Stimulated activated naive CD8-positive, alpha-beta T cell treated with anti-CD3 and anti-CD28 coated beads, Interleukin-15, Interleukin-2, amounts not matched to agents 100 ng/mL and 50 ng/mL, for 24 hours (primary cell): ENCODE results near the gene BFSP1.

Source experiments
- H3K27ac Mint-ChIP-seq: one replicate; pipeline ENCODE4 v1.8.0; 2021; ENCODE audit warnings: mild to moderate bottlenecking, mixed read lengths
- H3K27me3 Mint-ChIP-seq: one replicate; pipeline ENCODE4 v1.8.0; 2021; ENCODE audit warnings: mixed read lengths
- H3K36me3 Mint-ChIP-seq: one replicate; pipeline ENCODE4 v1.8.0; 2021; ENCODE audit warnings: low read depth, mixed read lengths
- H3K4me1 Mint-ChIP-seq: one replicate; pipeline ENCODE4 v1.8.0; 2021; ENCODE audit warnings: low read depth, mixed read lengths
- H3K4me3 Mint-ChIP-seq: one replicate; pipeline ENCODE4 v1.8.0; 2021; ENCODE audit warnings: mild to moderate bottlenecking, mixed read lengths
- H3K9me3 Mint-ChIP-seq: one replicate; pipeline ENCODE4 v1.8.0; 2021; ENCODE audit warnings: mixed read lengths

BFSP1 gene

DNA sequence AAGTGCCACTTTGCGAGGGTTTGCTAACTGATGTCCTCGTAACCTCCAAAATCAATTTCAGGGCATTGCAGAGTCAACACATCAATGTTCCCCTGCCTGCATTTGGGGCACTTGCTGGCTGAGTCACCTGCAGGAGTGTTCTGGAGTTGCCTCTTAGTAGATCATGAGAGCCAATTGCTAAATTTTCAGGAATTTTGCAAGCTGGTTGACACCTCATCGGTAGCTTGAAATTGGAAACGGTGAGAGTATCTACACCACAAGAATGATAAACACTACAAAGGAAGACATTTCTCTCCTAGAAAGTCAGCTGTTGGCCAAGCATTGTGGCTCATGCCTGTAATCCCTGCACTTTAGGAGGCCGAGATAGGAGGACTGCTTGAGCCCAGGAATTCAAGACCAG lies 10.8 kb upstream of the BFSP1 start:
- no peak overlapping the region for H3K27ac Mint-ChIP-seq
- peaks cover 11% of the 10 kb centered on the region for H3K4me1 Mint-ChIP-seq
- H3K36me3 Mint-ChIP-seq, result no peaks in the 10 kb centered on the region
- H3K27me3 Mint-ChIP-seq, result peaks cover 25% of the 10 kb centered on the region
- no peaks in the 10 kb centered on the region for H3K9me3 Mint-ChIP-seq
- no peak overlapping the region for H3K4me3 Mint-ChIP-seq

DNA sequence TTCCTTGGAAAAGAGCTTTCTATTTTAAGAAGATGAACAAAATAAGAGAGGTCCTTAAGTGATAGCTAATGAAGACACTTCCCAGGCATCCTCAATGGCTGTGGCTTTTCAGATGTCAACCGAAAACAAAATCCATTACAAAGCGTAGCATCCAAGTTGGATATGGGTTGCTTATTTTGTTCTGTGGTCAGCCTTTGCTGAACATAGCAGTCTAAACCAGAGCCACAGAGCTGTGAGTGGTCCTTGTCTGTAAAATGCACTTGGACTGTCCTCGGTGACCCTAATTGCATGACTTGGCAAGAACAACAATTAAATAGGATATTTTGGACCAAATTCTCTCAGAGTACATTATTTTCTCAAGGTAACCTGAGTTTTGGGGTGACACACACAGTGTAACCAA lies 10.4 kb upstream of the BFSP1 start:
- Mint-ChIP-seq H3K4me3 (no peak overlapping the region), H3K27me3 (peaks cover 29% of the 10 kb centered on the region), H3K4me1 (peaks cover 15% of the 10 kb centered on the region), H3K36me3 (no peaks in the 10 kb centered on the region), H3K27ac (no peak overlapping the region), H3K9me3 (no peaks in the 10 kb centered on the region)

- no peaks in the 10 kb centered on the region for H3K36me3 Mint-ChIP-seq
- H3K27ac Mint-ChIP-seq, result no peak overlapping the region
- peaks cover 25% of the 10 kb centered on the region for H3K27me3 Mint-ChIP-seq
- peaks cover 18% of the 10 kb centered on the region for H3K4me1 Mint-ChIP-seq
- H3K9me3 Mint-ChIP-seq, result no peaks in the 10 kb centered on the region
- H3K4me3 Mint-ChIP-seq, result no peak overlapping the region
These were observed 7.5 kb upstream of the BFSP1 start for GRCh38 chr20:17538517-17539170.

- H3K27ac Mint-ChIP-seq, result no peak overlapping the region
- H3K27me3 Mint-ChIP-seq, result peaks cover 21% of the 10 kb centered on the region
- peaks cover 23% of the 10 kb centered on the region for H3K4me1 Mint-ChIP-seq
- H3K9me3 Mint-ChIP-seq, result no peaks in the 10 kb centered on the region
- H3K36me3 Mint-ChIP-seq, result no peaks in the 10 kb centered on the region
- no peak overlapping the region for H3K4me3 Mint-ChIP-seq
These were observed 6.8 kb upstream of the BFSP1 start for GRCh38 chr20:17537959-17538358.

- H3K4me3 Mint-ChIP-seq, result no peak overlapping the region
- H3K27me3 Mint-ChIP-seq, result peaks cover 20% of the 10 kb centered on the region
- no peaks in the 10 kb centered on the region for H3K36me3 Mint-ChIP-seq
- H3K27ac Mint-ChIP-seq, result peak overlapping the region; percentile 40
- H3K4me1 Mint-ChIP-seq, result peaks cover 23% of the 10 kb centered on the region
- no peaks in the 10 kb centered on the region for H3K9me3 Mint-ChIP-seq
These were observed 5.8 kb upstream of the BFSP1 start for GRCh38 chr20:17536944-17537444.

DNA sequence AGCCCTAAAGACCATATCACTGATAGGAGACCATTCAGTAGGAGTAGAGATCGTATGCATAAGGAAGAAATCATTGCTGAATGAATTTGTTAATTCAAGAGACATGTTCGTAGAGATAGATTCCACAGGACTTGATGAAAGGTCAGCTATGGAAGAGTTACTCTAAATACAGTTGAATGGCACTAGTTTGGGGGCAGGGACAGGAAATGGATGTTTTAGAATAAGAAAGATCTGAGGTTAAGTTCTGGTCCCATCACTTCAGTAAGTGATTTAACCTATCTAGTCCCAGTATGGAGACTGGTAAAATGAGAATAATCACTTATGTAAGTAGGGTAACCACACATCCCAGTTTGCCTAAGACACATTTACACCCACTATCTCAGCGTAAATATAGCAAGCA lies 2.9 kb upstream of the BFSP1 start:
- no peak overlapping the region for H3K4me3 Mint-ChIP-seq
- H3K9me3 Mint-ChIP-seq, result no peaks in the 10 kb centered on the region
- H3K27ac Mint-ChIP-seq, result no peak overlapping the region
- peaks cover 22% of the 10 kb centered on the region for H3K27me3 Mint-ChIP-seq
- H3K36me3 Mint-ChIP-seq, result no peaks in the 10 kb centered on the region
- H3K4me1 Mint-ChIP-seq, result peaks cover 36% of the 10 kb centered on the region

GRCh38 chr20:17533396-17533795 lies 2.2 kb upstream of the BFSP1 start:
- H3K36me3 Mint-ChIP-seq, result no peaks in the 10 kb centered on the region
- H3K4me1 Mint-ChIP-seq, result peaks cover 31% of the 10 kb centered on the region
- peaks cover 22% of the 10 kb centered on the region for H3K27me3 Mint-ChIP-seq
- H3K27ac Mint-ChIP-seq, result no peak overlapping the region
- no peaks in the 10 kb centered on the region for H3K9me3 Mint-ChIP-seq
- H3K4me3 Mint-ChIP-seq, result no peak overlapping the region

DNA sequence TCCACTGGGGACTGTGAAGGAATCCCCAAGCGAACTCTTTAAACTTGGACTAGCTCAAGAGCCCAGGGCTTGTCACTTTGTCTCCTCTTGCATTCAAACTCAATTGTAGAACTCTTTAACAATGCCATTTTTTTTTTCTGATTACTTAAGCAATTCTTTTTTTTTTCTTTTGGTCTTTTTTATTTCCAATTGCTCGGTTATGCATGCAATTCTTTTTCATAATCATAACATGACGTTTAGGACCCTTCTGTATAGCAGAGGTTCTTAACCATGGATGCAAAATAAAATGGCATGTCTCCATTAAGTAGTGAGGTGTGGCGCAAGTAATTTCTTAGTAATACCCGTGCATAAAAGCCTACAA lies 466 bp upstream of the BFSP1 start:
- Mint-ChIP-seq H3K27me3 (peaks cover 17% of the 10 kb centered on the region), H3K27ac (peak overlapping the region; percentile 84), H3K4me1 (peaks cover 21% of the 10 kb centered on the region), H3K4me3 (peak overlapping the region; percentile 85), H3K36me3 (no peaks in the 10 kb centered on the region), H3K9me3 (no peaks in the 10 kb centered on the region)

- H3K4me1 Mint-ChIP-seq, result peaks cover 21% of the 10 kb centered on the region
- no peaks in the 10 kb centered on the region for H3K36me3 Mint-ChIP-seq
- H3K4me3 Mint-ChIP-seq, result peak overlapping the region; percentile 43
- H3K27ac Mint-ChIP-seq, result peak overlapping the region; percentile 1
- H3K27me3 Mint-ChIP-seq, result peaks cover 16% of the 10 kb centered on the region
- H3K9me3 Mint-ChIP-seq, result no peaks in the 10 kb centered on the region
These were observed 1.0 kb downstream of the BFSP1 start for GRCh38 chr20:17530153-17530552.

DNA sequence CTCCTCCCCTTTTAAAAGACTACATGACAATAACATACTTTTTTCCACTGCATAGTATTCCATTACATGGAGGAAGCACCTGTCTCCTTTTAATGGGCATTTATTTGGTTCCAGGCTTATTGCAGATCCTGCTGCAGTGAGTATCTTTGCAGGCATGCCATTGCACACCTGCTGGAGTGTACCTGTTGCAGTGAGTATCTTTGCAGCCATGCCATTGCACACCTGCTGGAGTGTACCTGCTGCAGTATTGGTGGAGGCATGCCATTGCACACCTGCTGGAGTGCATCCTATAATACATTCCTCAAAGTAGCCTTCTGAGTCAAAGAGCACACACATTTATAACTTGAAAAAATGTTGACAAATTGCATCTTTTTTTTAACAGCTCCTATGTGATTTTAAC lies 1.6 kb downstream of the BFSP1 start:
- H3K27me3 Mint-ChIP-seq, result peaks cover 16% of the 10 kb centered on the region
- peaks cover 21% of the 10 kb centered on the region for H3K4me1 Mint-ChIP-seq
- H3K36me3 Mint-ChIP-seq, result no peaks in the 10 kb centered on the region
- no peak overlapping the region for H3K27ac Mint-ChIP-seq
- no peaks in the 10 kb centered on the region for H3K9me3 Mint-ChIP-seq
- no peak overlapping the region for H3K4me3 Mint-ChIP-seq

DNA sequence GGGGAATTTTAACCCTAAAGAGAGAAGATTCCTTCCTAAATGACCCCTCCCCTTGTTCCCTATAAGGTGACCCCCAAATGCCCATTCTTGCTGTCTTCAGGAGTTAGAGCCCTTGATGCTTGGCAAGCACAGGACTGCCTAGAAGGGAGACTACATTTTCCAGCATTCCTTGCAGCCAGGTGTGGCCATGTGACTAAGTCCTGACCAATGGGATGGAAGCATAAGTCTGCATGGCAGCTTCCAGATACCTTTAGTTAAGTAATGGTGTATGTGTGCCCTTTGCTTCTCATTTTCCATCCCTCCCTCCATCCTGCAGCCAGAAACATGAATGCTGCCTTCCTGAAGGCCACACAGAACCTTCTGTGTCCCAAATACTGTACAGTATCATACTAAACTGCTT lies 5.5 kb downstream of the BFSP1 start:
- H3K36me3 Mint-ChIP-seq, result no peaks in the 10 kb centered on the region
- no peaks in the 10 kb centered on the region for H3K9me3 Mint-ChIP-seq
- H3K4me1 Mint-ChIP-seq, result peaks cover 5% of the 10 kb centered on the region
- H3K27ac Mint-ChIP-seq, result no peak overlapping the region
- H3K4me3 Mint-ChIP-seq, result no peak overlapping the region
- peaks cover 11% of the 10 kb centered on the region for H3K27me3 Mint-ChIP-seq

DNA sequence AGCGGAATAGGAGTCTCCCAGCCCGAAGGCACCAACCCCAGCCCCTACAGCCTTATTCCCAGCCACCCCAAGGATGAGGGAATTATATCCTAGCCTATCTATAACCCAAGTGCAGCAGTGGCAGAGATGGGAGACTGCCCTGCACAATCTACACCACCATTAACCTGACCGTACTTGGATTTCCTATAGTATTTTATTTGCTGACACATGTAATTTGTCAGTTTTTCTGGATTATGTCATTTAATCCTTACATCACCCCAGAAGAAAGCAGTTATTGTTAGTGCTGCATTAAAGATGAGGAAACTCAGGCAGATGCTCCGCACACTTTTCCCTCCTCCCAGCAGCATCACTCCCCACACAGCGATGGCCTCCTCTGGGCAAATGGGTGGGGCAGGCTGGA lies 6.0 kb downstream of the BFSP1 start:
- Mint-ChIP-seq H3K4me3 (no peak overlapping the region), H3K27me3 (peaks cover 6% of the 10 kb centered on the region), H3K9me3 (no peaks in the 10 kb centered on the region), H3K4me1 (peaks cover under 1% of the 10 kb centered on the region), H3K36me3 (no peaks in the 10 kb centered on the region), H3K27ac (no peak overlapping the region)

DNA sequence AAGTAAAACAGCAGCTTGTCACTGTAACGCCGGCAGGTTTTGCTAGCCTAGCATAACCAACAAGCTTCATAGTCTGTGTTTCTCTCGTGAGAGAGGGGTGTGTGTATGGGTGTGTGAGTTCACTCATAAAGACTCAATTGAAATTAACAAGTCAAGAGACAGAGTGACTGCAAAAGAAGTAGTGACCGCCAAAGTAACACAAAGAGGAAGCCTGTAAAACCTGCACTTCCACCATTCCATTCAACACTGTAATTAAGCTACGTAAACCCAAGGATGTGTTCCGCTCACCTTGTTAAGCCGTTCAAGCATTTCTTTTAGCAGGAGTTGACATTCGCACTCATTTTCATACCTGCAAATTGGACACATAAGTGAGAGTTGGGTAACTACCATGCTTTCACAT lies 6.6 kb downstream of the BFSP1 start:
- Mint-ChIP-seq H3K4me3 (no peak overlapping the region), H3K27me3 (peaks cover 5% of the 10 kb centered on the region), H3K36me3 (no peaks in the 10 kb centered on the region), H3K27ac (no peak overlapping the region), H3K4me1 (no peaks in the 10 kb centered on the region), H3K9me3 (no peaks in the 10 kb centered on the region)

DNA sequence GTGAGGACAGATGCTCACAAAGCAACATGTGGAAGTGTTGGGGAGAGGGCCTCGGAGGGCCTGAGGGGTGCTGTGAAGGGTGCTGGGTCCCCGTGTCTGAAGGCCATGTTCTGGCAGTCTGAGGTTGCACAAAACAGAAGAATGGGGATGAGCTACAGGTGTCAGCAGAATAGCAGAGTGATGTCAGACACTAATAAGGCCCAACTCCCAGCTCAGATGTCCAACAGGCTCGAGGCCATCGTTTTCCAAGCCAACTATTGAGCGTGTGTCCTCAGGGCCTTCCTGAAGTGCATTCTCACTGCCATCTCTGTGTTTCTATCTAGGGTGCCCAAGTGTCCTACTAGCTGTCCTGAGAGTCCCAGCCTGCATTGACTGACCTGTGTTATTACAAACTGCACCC lies 7.9 kb downstream of the BFSP1 start:
- Mint-ChIP-seq H3K36me3 (no peaks in the 10 kb centered on the region), H3K27me3 (no peaks in the 10 kb centered on the region), H3K4me1 (no peaks in the 10 kb centered on the region), H3K27ac (no peak overlapping the region), H3K4me3 (no peak overlapping the region), H3K9me3 (no peaks in the 10 kb centered on the region)

DNA sequence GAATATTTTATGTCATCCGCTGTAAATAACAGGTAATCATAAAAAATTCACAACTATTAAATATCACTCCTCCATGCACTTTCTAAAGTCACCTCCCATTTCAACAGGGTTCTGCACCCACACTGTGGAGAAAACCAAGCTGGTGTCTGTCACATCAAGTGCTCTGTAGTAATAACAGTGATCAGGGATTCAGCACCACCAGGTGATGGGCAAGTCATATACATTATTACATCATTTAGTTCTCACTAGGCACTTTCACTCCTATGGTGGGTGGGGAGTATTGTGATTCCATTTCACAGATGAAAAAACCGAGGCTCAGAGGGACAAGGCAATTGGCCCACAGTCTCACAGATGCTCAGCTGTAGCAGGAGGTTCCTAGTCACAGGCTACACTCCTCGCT lies 8.7 kb downstream of the BFSP1 start:
- Mint-ChIP-seq H3K9me3 (no peaks in the 10 kb centered on the region), H3K27me3 (no peaks in the 10 kb centered on the region), H3K4me1 (no peaks in the 10 kb centered on the region), H3K27ac (no peak overlapping the region), H3K36me3 (no peaks in the 10 kb centered on the region), H3K4me3 (no peak overlapping the region)

GRCh38 chr20:17520583-17520982 lies 10.6 kb downstream of the BFSP1 start:
- Mint-ChIP-seq H3K9me3 (no peaks in the 10 kb centered on the region), H3K27me3 (no peaks in the 10 kb centered on the region), H3K27ac (no peak overlapping the region), H3K4me1 (no peaks in the 10 kb centered on the region), H3K4me3 (no peak overlapping the region), H3K36me3 (no peaks in the 10 kb centered on the region)
